Endothelial cell of umbilical vein (primary cell): ENCODE data around the gene CD34. TPM values are rescaled to one million over a fixed set of nuclear protein-coding genes. Genes with fewer than 3 reads are reported as not detected.

Experiments used
- BruUV-seq: library from RNA; stranded (reverse); fragments of 400-500 nt; replicated peaks from 2 replicates; lab custom pipeline; 2021; lab: Mats Ljungman, UMichigan
- CTCF ChIA-PET: fragments of 300-600, 350-600 bp; sonication (Branson Sonifier 250); formaldehyde crosslinking; loops from one replicate; lab custom pipeline; 2021; ENCODE audit warnings: antibody characterized with exemption, inconsistent platforms; lab: Charles Lee
- POLR2A ChIA-PET: fragments of 300-600, 350-600 bp; sonication (Branson Sonifier 250); formaldehyde crosslinking; loops from one replicate; lab custom pipeline; 2021; ENCODE audit warnings: antibody characterized with exemption, inconsistent platforms; lab: Charles Lee
- DNase-seq: peaks from one replicate; pipeline ENCODE4 v3.0.0-alpha.2; 2011; ENCODE audit warnings: low read depth, low spot score
- FAIRE-seq: peaks from 2 replicates; lab custom pipeline; 2011; peaks lifted over from hg19 to GRCh38; lab: Jason Lieb, UNC
- H2AFZ ChIP-seq: 2 replicates; pipeline ENCODE4 v1.6.0; 2012; ENCODE audit warnings: low read depth, low read length, control low read depth, inconsistent platforms
- H3K27ac ChIP-seq: 2 replicates; pipeline ENCODE4 v1.5.1; 2011; ENCODE audit warnings: low read depth, mild to moderate bottlenecking, control low read depth, low read length, moderate library complexity; ENCODE audit not compliant: insufficient read depth
- H3K27me3 ChIP-seq, 2 experiments: 2 replicates each; pipeline versions ENCODE4 v1.6.0 to v1.6.1; 2011; ENCODE audit warnings: low read length in 2 of 2, mixed read lengths in 1 of 2; ENCODE audit not compliant: control insufficient read depth in 2 of 2, insufficient read depth in 2 of 2
- H3K36me3 ChIP-seq, 2 experiments: 2 replicates in 1 of 2; 3 replicates in 1 of 2; pipeline ENCODE4 v1.5.1; 2011; ENCODE audit warnings: low read length in 2 of 2, mild to moderate bottlenecking in 1 of 2, moderate library complexity in 1 of 2; ENCODE audit not compliant: control insufficient read depth in 2 of 2, insufficient read depth in 2 of 2; ENCODE audit errors: extremely low read depth in 1 of 2
- H3K4me1 ChIP-seq: 3 replicates; pipeline ENCODE4 v1.5.1; 2011; ENCODE audit warnings: mild to moderate bottlenecking, low read length; ENCODE audit not compliant: control insufficient read depth, insufficient read depth; ENCODE audit errors: extremely low read depth
- H3K4me2 ChIP-seq: 2 replicates; pipeline ENCODE4 v1.6.1; 2011; ENCODE audit warnings: low read length, control low read depth, mixed read lengths; ENCODE audit not compliant: insufficient read depth
- H3K4me3 ChIP-seq, 3 experiments: fragments of 200-600 bp in 1 of 3; sonication (generic), shearing (Covaris generic) in 1 of 3; replicated peaks in 1 of 3; 2 replicates each; pipeline ENCODE4 v1.5.1; 2011 to 2016; ENCODE audit warnings: control low read depth in 3 of 3, low read length in 3 of 3, mild to moderate bottlenecking in 2 of 3, inconsistent platforms in 1 of 3, low read depth in 1 of 3, moderate library complexity in 1 of 3; ENCODE audit not compliant: insufficient read depth in 1 of 3
- H3K79me2 ChIP-seq: 2 replicates; pipeline ENCODE4 v1.6.0; 2012; ENCODE audit warnings: low read length, inconsistent platforms; ENCODE audit not compliant: control insufficient read depth, insufficient read depth
- H3K9ac ChIP-seq: replicated peaks from 2 replicates; pipeline ENCODE3; 2011; ENCODE audit warnings: low read length, control low read depth; ENCODE audit not compliant: insufficient read depth; ENCODE audit errors: extremely low read depth
- H3K9me1 ChIP-seq: replicated peaks from 3 replicates; pipeline ENCODE4 v1.6.0; 2011; ENCODE audit warnings: mild to moderate bottlenecking, low read length; ENCODE audit not compliant: control insufficient read depth, insufficient read depth; ENCODE audit errors: extremely low read depth
- H3K9me3 ChIP-seq: replicated peaks from 2 replicates; pipeline ENCODE4 v1.5.1; 2012; ENCODE audit warnings: low read length, inconsistent platforms; ENCODE audit not compliant: control insufficient read depth, insufficient read depth
- H4K20me1 ChIP-seq: replicated peaks from 2 replicates; pipeline ENCODE3; 2011; ENCODE audit warnings: mild to moderate bottlenecking, low read length; ENCODE audit not compliant: control insufficient read depth, insufficient read depth; ENCODE audit errors: extremely low read depth
- CTCF ChIP-seq, 2 donors: IDR thresholded peaks; 1 replicate in 1 of 2; 2 replicates in 1 of 2; pipeline ENCODE4 v1.5.1; 2011; ENCODE audit warnings: low read length in 2 of 2, mild to moderate bottlenecking in 2 of 2, moderate library complexity in 2 of 2, control low read depth in 1 of 2, inconsistent platforms in 1 of 2, low read depth in 1 of 2; ENCODE audit not compliant: insufficient read depth in 1 of 2; ENCODE audit errors: extremely low read depth in 1 of 2
- EZH2 ChIP-seq: IDR thresholded peaks from 2 replicates; pipeline ENCODE4 v1.6.1; 2012; ENCODE audit warnings: borderline replicate concordance, low read depth, mild to moderate bottlenecking, moderate library complexity, low read length, inconsistent platforms; ENCODE audit not compliant: severe bottlenecking
- FOS ChIP-seq: IDR thresholded peaks from 2 replicates; pipeline ENCODE4 v1.6.1; 2011; ENCODE audit warnings: mild to moderate bottlenecking, low read length, moderate library complexity, borderline replicate concordance; ENCODE audit not compliant: insufficient read depth
- GATA2 ChIP-seq: IDR thresholded peaks from 2 replicates; pipeline ENCODE4 v1.7.0; 2011; ENCODE audit warnings: low read depth, mild to moderate bottlenecking, moderate library complexity, mixed read lengths, low read length; ENCODE audit not compliant: insufficient read length, insufficient read depth
- JUN ChIP-seq: IDR thresholded peaks from 2 replicates; pipeline ENCODE4 v1.6.1; 2011; ENCODE audit warnings: borderline replicate concordance, low read depth; ENCODE audit not compliant: insufficient read length, insufficient read depth
- MAX ChIP-seq: IDR thresholded peaks from 2 replicates; pipeline ENCODE4 v1.6.1; 2011; ENCODE audit not compliant: insufficient read depth, insufficient read length
- MYC ChIP-seq: IDR thresholded peaks from one replicate; pipeline ENCODE4 v1.6.1; 2011; ENCODE audit warnings: mild to moderate bottlenecking, low read depth, low read length
- POLR2A ChIP-seq: IDR thresholded peaks from 2 replicates; pipeline ENCODE4 v1.6.1; 2012; ENCODE audit warnings: low read depth, mild to moderate bottlenecking, control low read depth, low read length
- POLR2AphosphoS5 ChIP-seq: IDR thresholded peaks from 2 replicates; pipeline ENCODE4 v1.6.1; 2012; ENCODE audit warnings: low read depth, mild to moderate bottlenecking, control low read depth, low read length, moderate library complexity; ENCODE audit not compliant: insufficient read depth
- dilution Hi-C: fragments of 300-500 bp; cut with MboI; formaldehyde crosslinking; loops from one replicate; pipeline ENCODE4 v1.15.0; 2019; ENCODE audit warnings: low sequenced_read_pairs; ENCODE audit not compliant: extremely low pct_ligation_motif_present
- intact Hi-C: fragments of 100-400 bp; cut with micrococcal nuclease; formaldehyde crosslinking; loops from one replicate; pipeline ENCODE4 v1.10.0; 2022
- polyA plus RNA-seq, 4 experiments: library from polyadenylated mRNA; depleted of rRNA in 3 of 4; stranded (reverse) in 3 of 4; unstranded in 1 of 4; fragments of >200 nt; gene quantifications; 2 replicates each; pipeline versions ENCODE4 v1.2.1 to v1.2.3, GENCODE V29; 2011 to 2012; ENCODE audit warnings: missing spikeins in 1 of 4
- total RNA-seq: library from RNA; stranded (reverse); gene quantifications from 2 replicates; pipeline ENCODE4 v1.2.3, GENCODE V29; 2021

Gene CD34
- total and polyA plus RNA-seq, 2 donors (not counting 3 experiments of a cell fraction or from before 2014, with no cell fraction given): 102 to 174 TPM

GRCh38 chr1:207956986-207957385 is 46.1 kb upstream of the CD34 start:
- ChIA-PET CTCF (interaction anchor here (0.5 to 3.9 kb wide), 15 partner anchors 9 to 124 kb away, joined by 3 to 35 read pairs (median 4); no protein-coding TSS in a partner anchor), POLR2A (interaction anchor here (1.1 to 1.4 kb wide), 3 partner anchors 15 to 67 kb away, joined by 3 to 4 read pairs (median 3); no protein-coding TSS in a partner anchor)
- Histone ChIP-seq H3K27ac (peak overlapping the region; percentile 28), H3K36me3 (no peaks in the 10 kb centered on the region), H3K9ac (no peak overlapping the region), H3K9me3 (no peaks in the 10 kb centered on the region), H3K4me3 (no peak overlapping the region), H3K4me2 (no peak overlapping the region), H3K9me1 (no peaks in the 10 kb centered on the region), H3K27me3 (no peaks in the 10 kb centered on the region), H4K20me1 (no peaks in the 10 kb centered on the region), H3K4me1 (peaks cover 15% of the 10 kb centered on the region), H3K79me2 (no peaks in the 10 kb centered on the region), H2AFZ (no peak overlapping the region)
- dilution Hi-C loops (no loop called here), intact Hi-C loops (no loop called here)
- BruUV-seq: no TSS peak
- DNase-seq (peak; percentile 86), FAIRE-seq (peak; percentile 73)
- peak; percentile 16 for TF ChIP-seq JUN
- no peak for TF ChIP-seq FOS

- intact Hi-C loops: no loop called here
- dilution Hi-C loops: no loop called here
- Histone ChIP-seq H3K79me2 (no peaks in the 10 kb centered on the region), H3K9me3 (no peaks in the 10 kb centered on the region), H3K9ac (no peak overlapping the region), H3K4me3 (no peak overlapping the region), H3K4me1 (peaks cover 24% of the 10 kb centered on the region), H3K4me2 (no peak overlapping the region), H3K9me1 (no peaks in the 10 kb centered on the region), H3K27ac (no peak overlapping the region), H2AFZ (no peak overlapping the region), H3K27me3 (peaks cover 2 to 5% of the 10 kb centered on the region in 2 experiments), H4K20me1 (no peaks in the 10 kb centered on the region), H3K36me3 (no peaks in the 10 kb centered on the region)
- no peak for FAIRE-seq
- POLR2A ChIA-PET: no interaction called here
- DNase-seq: no peak
- TF ChIP-seq FOS (no peak), JUN (no peak), GATA2 (no peak), EZH2 (no peak), MYC (no peak), POLR2A (no peak), MAX (no peak), CTCF (IDR thresholded peaks at IDR 0.05; ENCODE audit: extremely low read depth in 1 of 2, insufficient read depth in 1 of 2, low read depth in 1 of 2, low read length in 2 of 2) (no peak), POLR2AphosphoS5 (no peak)
- CTCF ChIA-PET: interaction anchor here (0.8 to 1.9 kb wide), 5 partner anchors 9 to 69 kb away, joined by 3 to 7 read pairs (median 3); no protein-coding TSS in a partner anchor
- BruUV-seq: no TSS peak
These were observed 43.2 kb upstream of the CD34 start for GRCh38 chr1:207954104-207954503.
